Ovary (tissue), 3 donors: ENCODE data around the gene TCEA2.

Source experiments
- POLR2A ChIP-seq: fragments of 450-650 bp; IDR thresholded peaks from one replicate; pipeline ENCODE4 v1.6.1; 2017; ENCODE audit warnings: antibody characterized with exemption, mild to moderate bottlenecking, moderate library complexity
- TF ChIP-seq, protein P1 (sequence below), 3 donors: fragments of 450-650 bp in 2 of 3; fragments of 200-600 bp in 1 of 3; IDR thresholded peaks; one replicate each; pipeline versions ENCODE4 v1.5.1 to v1.8.0; 2016 to 2022; ENCODE audit warnings: antibody characterized with exemption in 3 of 3, mild to moderate bottlenecking in 1 of 3
- donor health status: DM: no; HTN: no; CAD: no.

DNA sequence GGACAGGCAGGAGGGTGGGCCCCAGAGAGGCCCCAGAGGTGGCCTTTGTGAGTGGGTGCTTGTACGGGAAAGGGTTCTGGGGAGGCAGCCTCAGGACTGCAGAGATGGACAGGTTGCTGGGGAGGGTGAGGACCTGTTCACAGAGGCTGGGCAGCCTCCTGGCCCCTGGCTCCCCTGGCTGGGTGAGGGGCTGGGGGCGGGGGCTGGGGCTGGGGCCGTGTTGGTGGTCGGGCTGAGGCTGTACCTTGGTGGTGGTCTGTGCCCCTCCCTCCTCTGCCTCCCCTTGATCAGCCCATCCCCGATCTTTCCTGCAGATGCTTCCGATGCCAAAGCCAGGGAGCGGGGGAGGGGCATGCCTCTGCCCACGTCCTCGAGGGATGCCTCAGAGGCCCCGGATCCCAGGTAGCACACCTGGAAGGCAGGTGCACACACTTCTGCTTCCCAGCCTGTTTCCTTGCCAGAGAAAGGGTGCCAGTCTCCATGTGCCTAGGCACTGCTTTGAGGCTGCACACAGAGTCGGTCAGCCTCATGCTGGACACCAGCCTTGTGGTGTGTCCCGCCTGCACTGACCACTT lies 4.8 kb downstream of the TCEA2 start:
- no peak for TF ChIP-seq POLR2A
- TF ChIP-seq, protein P1, sequence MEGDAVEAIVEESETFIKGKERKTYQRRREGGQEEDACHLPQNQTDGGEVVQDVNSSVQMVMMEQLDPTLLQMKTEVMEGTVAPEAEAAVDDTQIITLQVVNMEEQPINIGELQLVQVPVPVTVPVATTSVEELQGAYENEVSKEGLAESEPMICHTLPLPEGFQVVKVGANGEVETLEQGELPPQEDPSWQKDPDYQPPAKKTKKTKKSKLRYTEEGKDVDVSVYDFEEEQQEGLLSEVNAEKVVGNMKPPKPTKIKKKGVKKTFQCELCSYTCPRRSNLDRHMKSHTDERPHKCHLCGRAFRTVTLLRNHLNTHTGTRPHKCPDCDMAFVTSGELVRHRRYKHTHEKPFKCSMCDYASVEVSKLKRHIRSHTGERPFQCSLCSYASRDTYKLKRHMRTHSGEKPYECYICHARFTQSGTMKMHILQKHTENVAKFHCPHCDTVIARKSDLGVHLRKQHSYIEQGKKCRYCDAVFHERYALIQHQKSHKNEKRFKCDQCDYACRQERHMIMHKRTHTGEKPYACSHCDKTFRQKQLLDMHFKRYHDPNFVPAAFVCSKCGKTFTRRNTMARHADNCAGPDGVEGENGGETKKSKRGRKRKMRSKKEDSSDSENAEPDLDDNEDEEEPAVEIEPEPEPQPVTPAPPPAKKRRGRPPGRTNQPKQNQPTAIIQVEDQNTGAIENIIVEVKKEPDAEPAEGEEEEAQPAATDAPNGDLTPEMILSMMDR (IDR thresholded peaks at IDR 0.05), result no peak
